ENCODE data around the gene C11orf52.

C11orf52 gene

GRCh38 chr11:111976119-111976766 is 57.5 kb downstream of the C11orf52 start:
- no peak for DNase-seq (ENCODE audit: low spot score)

All from putamen (tissue), 1 donor.